Endodermal cell (in vitro differentiated cells): ENCODE measurements around the gene RNF125. TPM values are rescaled to one million over a fixed set of nuclear protein-coding genes. Genes with fewer than 3 reads are reported as not detected.
A peak's percentile ranks its signal among the peaks of the same experiment; 100 is the strongest.

Experiments used
- DNase-seq: peaks from one replicate; pipeline ENCODE4 v3.0.0-alpha.2; 2017
- H3K27ac ChIP-seq: 2 replicates; pipeline ENCODE4 v1.5.1; 2013; ENCODE audit warnings: mild to moderate bottlenecking, low read depth, low read length, moderate library complexity
- H3K27me3 ChIP-seq: 2 replicates; pipeline ENCODE4 v1.6.1; 2013; ENCODE audit warnings: mild to moderate bottlenecking, low read length, moderate library complexity; ENCODE audit not compliant: insufficient read depth, control insufficient read depth, poor library complexity, severe bottlenecking
- H3K36me3 ChIP-seq: 2 replicates; pipeline ENCODE4 v1.7.0; 2013; ENCODE audit warnings: mild to moderate bottlenecking, low read length, moderate library complexity; ENCODE audit not compliant: control insufficient read depth, insufficient read depth
- H3K4me1 ChIP-seq: one replicate; pipeline ENCODE4 v1.7.0; 2013; ENCODE audit warnings: low read length; ENCODE audit not compliant: control insufficient read depth, insufficient read depth
- H3K4me3 ChIP-seq: 2 replicates; pipeline ENCODE4 v1.5.1; 2013; ENCODE audit warnings: mild to moderate bottlenecking, low read length, moderate library complexity
- H3K9ac ChIP-seq: 2 replicates; pipeline ENCODE4 v1.6.1; 2013; ENCODE audit warnings: mild to moderate bottlenecking, low read length, moderate library complexity; ENCODE audit not compliant: poor library complexity, severe bottlenecking; ENCODE audit errors: extremely low read depth
- H3K9me3 ChIP-seq: 2 replicates; pipeline ENCODE4 v1.6.1; 2013; ENCODE audit warnings: mild to moderate bottlenecking, low read length, moderate library complexity; ENCODE audit not compliant: control insufficient read depth
- H3K27ac Mint-ChIP-seq: 2 replicates; pipeline ENCODE4 v1.8.0; 2020; ENCODE audit warnings: mixed read lengths
- H3K27me3 Mint-ChIP-seq: 2 replicates; pipeline ENCODE4 v1.8.0; 2021; ENCODE audit warnings: mild to moderate bottlenecking, mixed read lengths; ENCODE audit not compliant: insufficient read depth
- H3K36me3 Mint-ChIP-seq: 2 replicates; pipeline ENCODE4 v1.8.0; 2020; ENCODE audit warnings: low read depth, mixed read lengths
- H3K4me1 Mint-ChIP-seq: 2 replicates; pipeline ENCODE4 v1.8.0; 2020; ENCODE audit warnings: mixed read lengths
- H3K4me3 Mint-ChIP-seq: 2 replicates; pipeline ENCODE4 v1.8.0; 2020; ENCODE audit warnings: mild to moderate bottlenecking, moderate library complexity, mixed read lengths
- H3K9me3 Mint-ChIP-seq: 2 replicates; pipeline ENCODE4 v1.8.0; 2020; ENCODE audit warnings: mild to moderate bottlenecking, mixed read lengths
- WGBS, 2 experiments: methylation state at CpG; one replicate each; pipeline versions ENCODE4 v1.1.5 to v1.1.7; 2013; ENCODE audit warnings: missing lambda C conversion rate in 2 of 2, mixed read lengths in 1 of 2; ENCODE audit not compliant: insufficient coverage in 1 of 2, insufficient read length in 1 of 2; 5-methylcytosine and 5-hydroxymethylcytosine counted together
- long read RNA-seq, 4 experiments: library from polyadenylated mRNA in 2 of 4; library from RNA in 1 of 4; library from capped mRNA in 1 of 4; stranded (forward) in 3 of 4; unstranded in 1 of 4; transcript quantifications; one replicate each; pipeline ENCODE4 v2.0.0, GENCODE V29; 2020 to 2021; ENCODE audit warnings: inconsistent platforms in 1 of 4
- polyA plus RNA-seq, 2 experiments: library from polyadenylated mRNA; stranded (reverse); fragments of 50-300 nt; gene quantifications; one replicate each; pipeline ENCODE4 v1.2.3, GENCODE V29; 2013
- total RNA-seq, 2 donors: library from RNA; stranded (reverse); fragmentation: NEBNext Ultra II Directional in 1 of 2; extraction: Animal tissue kit (Norgen Biotek cat#: 25700) in 1 of 2; gene quantifications; 2 replicates in 1 of 2; 3 replicates in 1 of 2; pipeline ENCODE4 v1.2.1, GENCODE V29; 2021
- TF ChIP-seq, protein P1 (sequence below): fragments of 200-600 bp; sonication (generic); conservative IDR thresholded peaks from 2 replicates; pipeline ENCODE4 v1.5.0; 2021; ENCODE audit warnings: antibody characterized with exemption, mild to moderate bottlenecking

The RNF125 gene
- 10 to 100 TPM; 19.3 to 29.3 TPM for total RNA-seq
- 6.1 TPM for polyA plus RNA-seq (2013, experiment 1 of 2)
- polyA plus RNA-seq (2013, experiment 2 of 2) = 7.5 TPM
- long read RNA-seq, experiment 1, full-length matches to known transcripts = 1 of 1 reads
- long read RNA-seq, experiment 1, partial matches to known transcripts = 0 of 1 reads
- long read RNA-seq, experiment 1, other reads (novel, unspliced or antisense) = 0 of 1 reads
- long read RNA-seq, experiment 2, full-length matches to known transcripts = 8 of 11 reads
- long read RNA-seq, experiment 2, partial matches to known transcripts = 2 of 11 reads
- long read RNA-seq, experiment 2, other reads (novel, unspliced or antisense) = 1 of 11 reads
- long read RNA-seq, experiment 3, full-length matches to known transcripts = 37 of 46 reads
- long read RNA-seq, experiment 3, partial matches to known transcripts = 2 of 46 reads
- long read RNA-seq, experiment 3, other reads (novel, unspliced or antisense) = 7 of 46 reads
- long read RNA-seq, experiment 4, full-length matches to known transcripts = 14 of 23 reads
- long read RNA-seq, experiment 4, partial matches to known transcripts = 0 of 23 reads
- long read RNA-seq, experiment 4, other reads (novel, unspliced or antisense) = 9 of 23 reads

DNA sequence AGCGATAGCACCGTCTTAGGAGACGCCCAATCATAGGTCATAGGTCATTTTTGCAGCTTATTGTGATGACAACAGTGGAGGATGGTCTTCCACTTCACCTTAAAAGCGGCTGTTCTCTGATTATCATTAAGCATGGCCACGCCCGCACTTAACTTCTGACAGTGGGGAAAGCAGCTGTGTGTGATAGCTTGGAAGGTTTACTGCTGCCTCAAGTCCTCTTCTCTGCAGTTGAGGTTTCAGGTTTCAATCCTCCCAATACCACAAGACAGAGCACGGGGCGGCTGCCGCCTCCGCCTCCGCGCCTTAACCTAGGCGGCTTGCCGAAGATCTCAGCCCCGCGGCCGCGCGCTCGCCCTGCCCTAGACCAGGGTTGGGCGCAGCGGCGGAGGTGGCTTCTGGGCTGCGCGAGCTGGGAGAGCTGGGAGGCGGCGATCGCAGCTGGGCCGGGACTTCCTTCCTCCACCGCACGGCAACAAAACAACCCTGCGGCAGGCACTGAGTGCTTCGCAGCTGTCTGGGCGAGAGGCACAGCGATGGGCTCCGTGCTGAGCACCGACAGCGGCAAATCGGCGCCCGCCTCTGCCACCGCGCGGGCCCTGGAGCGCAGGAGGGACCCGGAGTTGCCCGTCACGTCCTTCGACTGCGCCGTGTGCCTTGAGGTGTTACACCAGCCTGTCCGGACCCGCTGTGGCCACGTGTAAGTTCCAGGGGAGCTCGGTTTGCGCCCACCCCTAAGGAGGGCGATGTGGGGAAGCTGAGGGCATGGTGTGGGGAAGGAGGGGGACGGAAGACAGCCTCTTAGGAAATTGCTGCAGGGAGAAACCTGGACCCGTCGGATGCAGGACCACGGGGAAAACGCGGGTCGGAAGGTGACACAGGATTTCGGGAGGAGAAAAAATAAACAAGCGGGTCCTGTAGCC lies at the start of gene RNF125:
TSS of gene RNF125 (plus strand) at position 495 of the 920 bp plus-strand sequence. CDS start at position 534, 39 bp downstream.
- Histone ChIP-seq H3K27me3 (no peaks in the 10 kb centered on the region), H3K9me3 (peaks cover 6% of the 10 kb centered on the region), H3K4me1 (no peaks in the 10 kb centered on the region), H3K9ac (peak within 1 kb of the TSS; percentile 97), H3K4me3 (peak within 1 kb of the TSS; percentile 94), H3K36me3 (peaks cover 6% of the 10 kb centered on the region), H3K27ac (peak within 1 kb of the TSS; percentile 19)
- TF ChIP-seq, protein P1, sequence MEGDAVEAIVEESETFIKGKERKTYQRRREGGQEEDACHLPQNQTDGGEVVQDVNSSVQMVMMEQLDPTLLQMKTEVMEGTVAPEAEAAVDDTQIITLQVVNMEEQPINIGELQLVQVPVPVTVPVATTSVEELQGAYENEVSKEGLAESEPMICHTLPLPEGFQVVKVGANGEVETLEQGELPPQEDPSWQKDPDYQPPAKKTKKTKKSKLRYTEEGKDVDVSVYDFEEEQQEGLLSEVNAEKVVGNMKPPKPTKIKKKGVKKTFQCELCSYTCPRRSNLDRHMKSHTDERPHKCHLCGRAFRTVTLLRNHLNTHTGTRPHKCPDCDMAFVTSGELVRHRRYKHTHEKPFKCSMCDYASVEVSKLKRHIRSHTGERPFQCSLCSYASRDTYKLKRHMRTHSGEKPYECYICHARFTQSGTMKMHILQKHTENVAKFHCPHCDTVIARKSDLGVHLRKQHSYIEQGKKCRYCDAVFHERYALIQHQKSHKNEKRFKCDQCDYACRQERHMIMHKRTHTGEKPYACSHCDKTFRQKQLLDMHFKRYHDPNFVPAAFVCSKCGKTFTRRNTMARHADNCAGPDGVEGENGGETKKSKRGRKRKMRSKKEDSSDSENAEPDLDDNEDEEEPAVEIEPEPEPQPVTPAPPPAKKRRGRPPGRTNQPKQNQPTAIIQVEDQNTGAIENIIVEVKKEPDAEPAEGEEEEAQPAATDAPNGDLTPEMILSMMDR = peak; percentile 26
- H3K9me3 Mint-ChIP-seq = no peaks in the 10 kb centered on the region
- WGBS, 2 experiments = 0 to 3% methylated on average over 19 to 66 of the region's 66 CpGs
- peaks cover 8% of the 10 kb centered on the region for H3K4me1 Mint-ChIP-seq
- peak; percentile 95 for DNase-seq
- peak within 1 kb of the TSS; percentile 98 for H3K27ac Mint-ChIP-seq
- H3K27me3 Mint-ChIP-seq = peaks cover 5% of the 10 kb centered on the region
- peak within 1 kb of the TSS; percentile 97 for H3K4me3 Mint-ChIP-seq
- H3K36me3 Mint-ChIP-seq = peaks cover 8% of the 10 kb centered on the region

DNA sequence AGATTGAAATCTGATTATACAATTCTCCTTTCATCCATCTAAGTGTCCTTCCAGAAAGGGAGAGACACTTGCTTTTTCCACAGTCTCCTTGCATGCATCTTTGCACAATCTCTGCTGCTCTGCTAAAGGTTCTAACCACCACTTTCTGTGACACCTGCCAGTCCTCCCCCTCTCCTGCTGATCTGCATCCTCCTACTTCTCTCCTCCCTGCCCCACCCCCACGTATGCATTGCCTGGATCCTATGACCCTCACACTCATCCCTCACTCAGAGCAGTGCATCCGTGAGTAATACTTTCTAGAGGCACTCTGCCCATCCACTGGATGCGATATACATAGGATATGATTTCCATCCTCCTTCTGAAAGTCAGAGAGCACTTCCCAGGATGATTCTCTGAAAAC lies 48.0 kb upstream of the RNF125 start:
- H3K27ac ChIP-seq = no peak overlapping the region
- H3K9ac ChIP-seq = no peak overlapping the region
- Mint-ChIP-seq H3K4me3 (no peak overlapping the region), H3K27me3 (peaks cover 2% of the 10 kb centered on the region), H3K9me3 (peaks cover 31% of the 10 kb centered on the region), H3K36me3 (peaks cover 7% of the 10 kb centered on the region), H3K27ac (no peak overlapping the region), H3K4me1 (peaks cover 3% of the 10 kb centered on the region)
- TF ChIP-seq, protein P1 = no peak
- no peaks in the 10 kb centered on the region for H3K27me3 ChIP-seq
- peaks cover 38% of the 10 kb centered on the region for H3K9me3 ChIP-seq
- DNase-seq = no peak
- WGBS, 2 experiments = 59 to 66% methylated on average over 2 to 3 of the region's 3 CpGs
- no peak overlapping the region for H3K4me3 ChIP-seq
- H3K4me1 ChIP-seq = no peaks in the 10 kb centered on the region
- no peaks in the 10 kb centered on the region for H3K36me3 ChIP-seq

DNA sequence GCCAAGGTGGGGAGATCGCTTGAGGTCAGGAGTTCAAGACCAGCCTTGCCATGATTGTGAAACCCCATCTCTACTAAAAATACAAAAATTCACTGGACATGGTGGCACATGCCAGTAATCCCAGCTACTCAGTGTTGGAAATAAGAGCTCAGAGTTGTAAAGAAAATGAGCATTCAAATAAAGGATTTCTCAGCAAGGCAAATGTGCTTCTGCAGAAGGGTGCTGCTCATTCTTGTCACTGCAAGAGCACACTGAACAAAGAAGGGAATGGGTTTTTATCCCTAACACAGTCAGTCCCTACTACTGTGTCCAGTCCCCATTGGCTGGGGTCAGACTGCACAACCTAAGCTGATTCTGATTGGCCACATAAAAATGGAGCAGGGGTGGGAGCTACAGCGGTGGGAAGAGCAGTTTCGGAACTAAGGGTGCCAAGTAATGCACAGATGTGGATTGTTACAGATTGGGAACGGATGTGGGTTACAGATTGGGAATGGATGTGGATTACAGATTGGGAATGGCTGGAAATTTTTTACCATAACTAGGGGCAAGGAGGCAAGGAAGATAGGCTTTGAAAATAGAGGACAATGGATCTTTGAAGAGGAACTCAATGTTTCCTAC lies 44.6 kb upstream of the RNF125 start:
- H3K4me3 Mint-ChIP-seq = no peak overlapping the region
- no peak overlapping the region for H3K27ac Mint-ChIP-seq
- H3K27me3 Mint-ChIP-seq = peaks cover 2% of the 10 kb centered on the region
- Histone ChIP-seq H3K9me3 (peaks cover 73% of the 10 kb centered on the region), H3K27me3 (no peaks in the 10 kb centered on the region), H3K27ac (no peak overlapping the region), H3K9ac (no peak overlapping the region), H3K4me1 (no peaks in the 10 kb centered on the region), H3K36me3 (no peaks in the 10 kb centered on the region), H3K4me3 (peak overlapping the region; percentile 60)
- DNase-seq = no peak
- H3K9me3 Mint-ChIP-seq = peaks cover 53% of the 10 kb centered on the region
- TF ChIP-seq, protein P1 = no peak
- peaks cover 11% of the 10 kb centered on the region for H3K36me3 Mint-ChIP-seq
- 95 to 99% methylated on average over 4 of the region's 4 CpGs for WGBS, 2 experiments
- H3K4me1 Mint-ChIP-seq = peaks cover 9% of the 10 kb centered on the region
